Measurements from ENCODE around the gene NXNL1. TPM values are rescaled to one million over a fixed set of nuclear protein-coding genes. Genes with fewer than 3 reads are reported as not detected.
A peak's percentile ranks its signal among the peaks of the same experiment; 100 is the strongest.

The NXNL1 gene
- total RNA-seq, 1 donor from 2014 or later = not detected

GRCh38 chr19:17419621-17420474, 40.9 kb downstream of the NXNL1 start, which contains the start of gene MVB12A:
TSS of gene MVB12A (plus strand) at chr19:17420047. CDS start at chr19:17420136, 89 bp downstream.
- peak; percentile 100 for DNase-seq

GRCh38 chr19:17419154-17419620, 41.5 kb downstream of the NXNL1 start:
- no peak for DNase-seq

- no peak for DNase-seq
These were observed 42.0 kb downstream of the NXNL1 start for GRCh38 chr19:17418710-17419109.

GRCh38 chr19:17415121-17415520, 45.6 kb downstream of the NXNL1 start:
- no peak for DNase-seq

GRCh38 chr19:17414097-17414496, 46.6 kb downstream of the NXNL1 start:
- no peak for DNase-seq

- DNase-seq = no peak
These were observed 48.9 kb downstream of the NXNL1 start for GRCh38 chr19:17411801-17412200.

GRCh38 chr19:17409990-17410389, 50.7 kb downstream of the NXNL1 start:
- DNase-seq = no peak

GRCh38 chr19:17406887-17407196, 53.9 kb downstream of the NXNL1 start:
- no peak for DNase-seq

- DNase-seq = no peak
These were observed 54.5 kb downstream of the NXNL1 start for GRCh38 chr19:17406046-17406886.

Other genes with a start within 250 kb of the NXNL1 start
- gene USE1, start 245.6 kb downstream of the NXNL1 start, total RNA-seq = 21.7 TPM
- 5.3 TPM for gene OCEL1, start 234.7 kb downstream of the NXNL1 start, total RNA-seq
- 35.0 TPM for gene NR2F6, start 215.0 kb downstream of the NXNL1 start, total RNA-seq
- 12.3 TPM for gene USHBP1, start 196.2 kb downstream of the NXNL1 start, total RNA-seq
- gene BABAM1, start 193.5 kb downstream of the NXNL1 start, total RNA-seq = 70.7 TPM
- 0.62 TPM for gene ANKLE1, start 179.0 kb downstream of the NXNL1 start, total RNA-seq
- gene ABHD8, start 157.5 kb downstream of the NXNL1 start, total RNA-seq = 15.6 TPM
- 38.9 TPM for gene MRPL34, start 155.1 kb downstream of the NXNL1 start, total RNA-seq
- 7.6 TPM for gene DDA1, start 151.4 kb downstream of the NXNL1 start, total RNA-seq
- gene ANO8, start 126.1 kb downstream of the NXNL1 start, total RNA-seq = 8.5 TPM
- 17.3 TPM for gene GTPBP3, start 123.4 kb downstream of the NXNL1 start, total RNA-seq
- 39.2 TPM for gene PLVAP, start 83.6 kb downstream of the NXNL1 start, total RNA-seq
- not detected for gene CCDC194, start 66.7 kb downstream of the NXNL1 start, total RNA-seq
- gene BST2, start 55.3 kb downstream of the NXNL1 start, total RNA-seq = 6.3 TPM
- 26.8 TPM for gene MVB12A, start 40.9 kb downstream of the NXNL1 start, total RNA-seq
- gene TMEM221, start 12.3 kb downstream of the NXNL1 start, total RNA-seq = 3.3 TPM
- 45.7 TPM for gene SLC27A1, start 9.6 kb upstream of the NXNL1 start, total RNA-seq
- 35.1 TPM for gene PGLS, start 50.7 kb upstream of the NXNL1 start, total RNA-seq
- 66.3 TPM for gene COLGALT1, start 94.7 kb upstream of the NXNL1 start, total RNA-seq
- gene UNC13A, start 227.4 kb upstream of the NXNL1 start, total RNA-seq = 0.21 TPM

Measured in tongue (tissue), 2 donors.